GM12891 (cell line): Measurements from ENCODE around the gene KAZN.

Experiments
- POLR2A ChIP-seq: IDR thresholded peaks from 2 replicates; pipeline ENCODE4 v1.6.1; 2011; ENCODE audit warnings: low read depth, low read length, control low read depth
- POU2F2 ChIP-seq: IDR thresholded peaks from 2 replicates; pipeline ENCODE4 v1.6.1; 2011; ENCODE audit warnings: low read depth, mild to moderate bottlenecking, control low read depth, low read length, moderate library complexity

DNA sequence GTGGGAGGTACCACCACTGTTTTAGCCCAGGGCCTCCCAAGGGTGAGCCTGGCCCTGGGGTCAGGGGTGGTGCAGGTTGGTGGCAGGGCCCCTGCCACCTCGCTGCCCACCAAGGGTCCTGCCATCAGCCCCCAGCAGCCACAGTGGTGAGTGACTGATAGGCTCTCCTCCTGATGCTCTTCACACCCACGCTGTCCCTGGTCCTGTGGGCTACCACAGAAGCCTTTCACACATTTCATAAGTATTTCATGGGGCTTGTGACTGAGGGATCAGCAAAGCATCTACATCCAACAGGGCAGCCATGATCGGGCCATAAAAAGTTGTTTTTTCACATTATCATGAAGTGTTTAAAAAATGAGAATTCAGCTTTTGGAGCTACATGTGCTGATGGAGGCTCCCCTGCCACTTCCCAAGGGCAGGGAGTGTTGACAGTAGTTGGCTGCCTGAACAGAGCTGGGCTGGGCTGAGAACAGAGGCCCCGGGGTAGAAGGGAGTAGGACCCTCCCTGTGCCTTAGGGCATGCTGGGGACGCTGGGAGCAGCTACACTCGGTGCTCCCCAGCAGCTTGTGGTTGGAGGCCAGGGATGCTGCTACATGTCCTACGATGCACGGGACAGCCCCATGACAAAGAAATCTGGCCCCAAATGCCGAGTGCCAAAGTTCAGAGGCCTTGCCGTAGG is 482.0 kb downstream of the KAZN start:
- TF ChIP-seq POLR2A: no peak
- no peak for TF ChIP-seq POU2F2
